HCT116 (cell line): ENCODE data around the gene CYP11A1. TPM values are rescaled to one million over a fixed set of nuclear protein-coding genes. Genes with fewer than 3 reads are reported as not detected.

Experiments
- ATAC-seq: fragments of 200-7000 bp; cut with Tn5 transposase; 2 replicates; pipeline ENCODE4 v1.9.1; 2020; ENCODE audit warnings: mild to moderate bottlenecking, moderate library complexity
- BruUV-seq: library from RNA; stranded (reverse); fragments of 400-500 nt; replicated peaks from 2 replicates; lab custom pipeline; 2021; lab: Mats Ljungman, UMichigan
- CTCF ChIA-PET: fragments of 300-600 bp; sonication (Branson Sonifier 250); formaldehyde crosslinking; loops from one replicate; lab custom pipeline; 2021; ENCODE audit warnings: antibody characterized with exemption; lab: Charles Lee
- POLR2A ChIA-PET: fragments of 300-600, 350-600 bp; sonication (Branson Sonifier 250); formaldehyde crosslinking; loops from one replicate; lab custom pipeline; 2021; ENCODE audit warnings: antibody characterized with exemption; lab: Charles Lee
- RAD21 ChIA-PET, 2 experiments: fragments of 300-600 bp; sonication (Branson Sonifier 250); formaldehyde crosslinking; loops; one replicate each; lab custom pipeline; 2023; ENCODE audit warnings: low total read pairs in 2 of 2; ENCODE audit not compliant: uncharacterized antibody in 2 of 2, unreplicated experiment in 2 of 2, low non-redundant PET in 1 of 2; lab: Charles Lee
- DNase-seq: peaks from one replicate; pipeline ENCODE4 v3.0.0-alpha.2; 2010; ENCODE audit warnings: low read depth, low spot score
- H2AFZ ChIP-seq: fragments of 200-600 bp; shearing (Covaris generic), sonication (generic); 2 replicates; pipeline ENCODE4 v1.6.1; 2017; ENCODE audit warnings: low read depth, mixed run types, mixed read lengths, antibody characterized with exemption, low read length; ENCODE audit not compliant: poor library complexity, severe bottlenecking
- H3K27ac ChIP-seq: 2 replicates; pipeline ENCODE4 v1.5.1; 2012; ENCODE audit warnings: low read depth, low read length
- H3K27me3 ChIP-seq: fragments of 200-600 bp; sonication (generic); 2 replicates; pipeline ENCODE4 v1.6.1; 2016; ENCODE audit warnings: mixed run types, low read length, mixed read lengths; ENCODE audit not compliant: insufficient read depth
- H3K36me3 ChIP-seq, 2 experiments: fragments of 200-500 bp in 1 of 2; fragments of 200-600 bp in 1 of 2; sonication (Bioruptor generic) in 1 of 2; sonication (generic) in 1 of 2; 2 replicates each; pipeline versions ENCODE4 v1.5.1 to v1.6.1; 2014 to 2016; ENCODE audit warnings: low read length in 2 of 2, inconsistent platforms in 1 of 2, mixed read lengths in 1 of 2, mixed run types in 1 of 2; ENCODE audit not compliant: insufficient read depth in 2 of 2, control insufficient read depth in 1 of 2
- H3K4me1 ChIP-seq, 2 experiments: fragments of 200-600 bp in 1 of 2; sonication (generic) in 1 of 2; 2 replicates each; pipeline versions ENCODE4 v1.5.1 to v1.6.1; 2012 to 2017; ENCODE audit warnings: low read length in 2 of 2, inconsistent platforms in 1 of 2, mild to moderate bottlenecking in 1 of 2, mixed read lengths in 1 of 2, mixed run types in 1 of 2, moderate library complexity in 1 of 2; ENCODE audit not compliant: insufficient read depth in 2 of 2, control insufficient read depth in 1 of 2
- H3K4me2 ChIP-seq: fragments of 200-600 bp; sonication (generic); 2 replicates; pipeline ENCODE4 v1.6.1; 2017; ENCODE audit warnings: mixed run types, low read length, mixed read lengths
- H3K4me3 ChIP-seq, 2 experiments: fragments of 200-600 bp in 1 of 2; sonication (generic) in 1 of 2; replicated peaks in 1 of 2; 2 replicates each; pipeline ENCODE4 v1.5.1; 2011 to 2016; ENCODE audit warnings: low read length in 2 of 2, control low read depth in 1 of 2, low read depth in 1 of 2, mild to moderate bottlenecking in 1 of 2, mixed read lengths in 1 of 2, mixed run types in 1 of 2
- H3K79me2 ChIP-seq: fragments of 200-600 bp; sonication (generic); 2 replicates; pipeline ENCODE4 v1.6.1; 2017; ENCODE audit warnings: mild to moderate bottlenecking, mixed run types, low read length, moderate library complexity, mixed read lengths; ENCODE audit not compliant: insufficient read depth
- H3K9ac ChIP-seq: fragments of 200-600 bp; sonication (generic); 2 replicates; pipeline ENCODE4 v1.6.1; 2016; ENCODE audit warnings: low read length, mixed read lengths
- H3K9me2 ChIP-seq: fragments of 200-600 bp; sonication (generic), shearing (Covaris generic); 2 replicates; pipeline ENCODE4 v1.6.1; 2017; ENCODE audit warnings: mixed run types, mild to moderate bottlenecking, moderate library complexity; ENCODE audit not compliant: insufficient read depth
- H3K9me3 ChIP-seq, 2 experiments: fragments of 200-500 bp in 1 of 2; fragments of 200-600 bp in 1 of 2; sonication (Bioruptor generic) in 1 of 2; sonication (generic) in 1 of 2; 2 replicates each; pipeline ENCODE4 v1.6.1; 2014 to 2017; ENCODE audit warnings: low read length in 2 of 2, mixed read lengths in 2 of 2, inconsistent platforms in 1 of 2, low read depth in 1 of 2, mild to moderate bottlenecking in 1 of 2, mixed run types in 1 of 2, moderate library complexity in 1 of 2; ENCODE audit not compliant: control insufficient read depth in 1 of 2, insufficient read depth in 1 of 2
- H4K20me1 ChIP-seq: fragments of 200-600 bp; sonication (generic), shearing (Covaris generic); 2 replicates; pipeline ENCODE4 v1.6.1; 2017; ENCODE audit warnings: mixed run types, mild to moderate bottlenecking, moderate library complexity; ENCODE audit not compliant: insufficient read depth
- FOSL1 ChIP-seq: IDR thresholded peaks from 2 replicates; pipeline ENCODE4 v1.6.1; 2012; ENCODE audit warnings: low read depth
- SRF ChIP-seq: IDR thresholded peaks from 2 replicates; pipeline ENCODE4 v1.6.1; 2012; ENCODE audit warnings: low read depth
- ZBTB33 ChIP-seq: IDR thresholded peaks from 2 replicates; pipeline ENCODE4 v1.6.1; 2011; ENCODE audit warnings: mild to moderate bottlenecking, low read length, moderate library complexity; ENCODE audit not compliant: insufficient replicate concordance; ENCODE audit errors: extremely low read depth
- ZNF274 ChIP-seq: fragments of 200-500 bp; sonication (Bioruptor generic); IDR thresholded peaks from 2 replicates; pipeline ENCODE4 v1.6.1; 2014; ENCODE audit warnings: mild to moderate bottlenecking, low read depth, low read length, inconsistent platforms
- intact Hi-C: fragments of 100-400 bp; cut with micrococcal nuclease; formaldehyde crosslinking; loops from 2 replicates; pipeline ENCODE4 v1.10.0; 2022
- total RNA-seq: library from RNA; stranded (reverse); gene quantifications from one replicate; pipeline ENCODE4 v1.2.1, GENCODE V29; 2021; ENCODE audit not compliant: unreplicated experiment

The CYP11A1 gene
- total RNA-seq, 1 experiment from 2014 or later: 0.57 TPM

GRCh38 chr15:74400915-74401757, 33.7 kb upstream of the CYP11A1 start:
- Histone ChIP-seq H3K79me2 (no peaks in the 10 kb centered on the region), H3K4me3 (peak overlapping the region; percentile 21 to 49), H3K27me3 (no peaks in the 10 kb centered on the region), H3K27ac (peak overlapping the region; percentile 40)
- TF ChIP-seq ZBTB33: no peak
- TF ChIP-seq SRF: no peak
- TF ChIP-seq ZNF274: no peak
- TF ChIP-seq FOSL1: no peak
- TF ChIP-seq, all 23 proteins: peak for 0
- peak overlapping the region; percentile 61 for H3K9ac ChIP-seq
- DNase-seq (no peak), ATAC-seq (peak; percentile 41)
- no peaks in the 10 kb centered on the region for H3K9me2 ChIP-seq
- no peaks in the 10 kb centered on the region for H4K20me1 ChIP-seq
- RAD21 ChIA-PET: no interaction called here
- POLR2A ChIA-PET: interaction anchor here (0.7 to 1.5 kb wide), 3 partner anchors 16 to 23 kb away, joined by 4 to 6 read pairs (median 4); no protein-coding TSS in a partner anchor
- no peaks in the 10 kb centered on the region for H3K36me3 ChIP-seq
- no peak overlapping the region for H2AFZ ChIP-seq
- CTCF ChIA-PET: interaction anchor here (0.7 to 1.1 kb wide), 3 partner anchors 19 to 37 kb away, joined by 3 read pairs; no protein-coding TSS in a partner anchor
- H3K4me2 ChIP-seq: peak overlapping the region; percentile 79
- no TSS peak for BruUV-seq
- intact Hi-C loops: no loop called here
- H3K9me3 ChIP-seq: no peaks in the 10 kb centered on the region
- H3K4me1 ChIP-seq: peaks cover 54 to 81% of the 10 kb centered on the region in 2 experiments
